SK-N-MC (cell line): ENCODE results near the gene SECISBP2.
"Not testable (repeated sequence)": the region's sequence is repeated elsewhere in the genome, so short reads cannot be mapped to it uniquely, and the experiment has no call there.

ENCODE experiments used
- EZH2 ChIP-seq: fragments of 200-600 bp; sonication (generic); IDR thresholded peaks from one replicate; pipeline ENCODE4 v1.6.1; 2017; ENCODE audit warnings: antibody characterized with exemption
- POLR2AphosphoS5 ChIP-seq: IDR thresholded peaks from 2 replicates; pipeline ENCODE4 v1.6.1; 2012; ENCODE audit warnings: mild to moderate bottlenecking, low read depth, low read length, borderline replicate concordance

GRCh38 chr9:89276040-89276439 lies 42.3 kb upstream of the SECISBP2 start:
- TF ChIP-seq POLR2AphosphoS5, EZH2: not testable (repeated sequence)
